AG04450 (cell line): ENCODE measurements around the gene VPS54. TPM values are rescaled to one million over a fixed set of nuclear protein-coding genes. Genes with fewer than 3 reads are reported as not detected.
"Not testable (repeated sequence)": the region's sequence is repeated elsewhere in the genome, so short reads cannot be mapped to it uniquely, and the experiment has no call there.

ENCODE experiments used
- CTCF ChIA-PET: fragments of 300-600, 350-600 bp; formaldehyde crosslinking; extraction: SDS; loops from one replicate; lab custom pipeline; 2022; ENCODE audit warnings: antibody characterized with exemption, inconsistent platforms; lab: Charles Lee
- POLR2A ChIA-PET: fragments of 350-600 bp; formaldehyde crosslinking; extraction: SDS; loops from one replicate; lab custom pipeline; 2021; ENCODE audit warnings: antibody characterized with exemption, inconsistent platforms; lab: Yijun Ruan, JAX
- DNase-seq: peaks from one replicate; pipeline ENCODE4 v3.0.0-alpha.2; 2011; ENCODE audit warnings: low read depth, low spot score
- H3K27ac ChIP-seq: one replicate; pipeline ENCODE4 v1.5.1; 2012; ENCODE audit warnings: low read depth, low read length, control low read depth
- H3K27me3 ChIP-seq: one replicate; pipeline ENCODE4 v1.6.0; 2012; ENCODE audit warnings: low read length; ENCODE audit not compliant: control insufficient read depth, insufficient read depth
- H3K4me3 ChIP-seq: 2 replicates; pipeline ENCODE4 v1.5.1; 2011; ENCODE audit warnings: mild to moderate bottlenecking, low read depth, low read length, control low read depth
- H3K9me3 ChIP-seq: 2 replicates; pipeline ENCODE4 v1.5.1; 2012; ENCODE audit warnings: low read length; ENCODE audit not compliant: control insufficient read depth, insufficient read depth
- polyA plus RNA-seq: library from polyadenylated mRNA; depleted of rRNA; stranded (reverse); fragments of >200 nt; gene quantifications from 2 replicates; pipeline ENCODE4 v1.2.3, GENCODE V29; 2011
- TF ChIP-seq, protein P1 (sequence below): IDR thresholded peaks from 2 replicates; pipeline ENCODE4 v1.5.1; 2011; ENCODE audit warnings: low read depth, low read length, control low read depth, inconsistent platforms

VPS54 gene
- polyA plus RNA-seq, 1 experiment, result 21.9 TPM

DNA sequence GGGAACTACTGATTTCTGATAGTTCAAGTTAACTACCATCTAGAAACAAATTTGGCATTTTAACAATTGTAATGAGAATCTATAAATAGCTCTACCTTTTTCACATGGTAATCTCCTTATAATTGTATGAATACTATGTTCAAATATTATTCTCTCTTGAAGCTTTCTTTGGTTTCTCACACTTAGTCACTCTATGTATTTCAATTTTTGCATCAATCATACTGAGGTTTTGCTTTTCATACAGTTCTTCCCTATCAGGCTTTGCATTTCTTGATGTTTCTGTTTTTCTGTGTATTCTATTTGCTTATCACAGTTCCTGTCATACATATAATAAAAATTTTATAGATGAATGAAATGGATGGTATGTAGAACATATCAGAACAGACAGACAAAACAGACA, 16.0 kb downstream of the VPS54 start:
- Histone ChIP-seq H3K27ac (no peak overlapping the region), H3K9me3 (no peaks in the 10 kb centered on the region), H3K27me3 (no peaks in the 10 kb centered on the region), H3K4me3 (no peak overlapping the region)
- DNase-seq, result no peak
- TF ChIP-seq, protein P1, sequence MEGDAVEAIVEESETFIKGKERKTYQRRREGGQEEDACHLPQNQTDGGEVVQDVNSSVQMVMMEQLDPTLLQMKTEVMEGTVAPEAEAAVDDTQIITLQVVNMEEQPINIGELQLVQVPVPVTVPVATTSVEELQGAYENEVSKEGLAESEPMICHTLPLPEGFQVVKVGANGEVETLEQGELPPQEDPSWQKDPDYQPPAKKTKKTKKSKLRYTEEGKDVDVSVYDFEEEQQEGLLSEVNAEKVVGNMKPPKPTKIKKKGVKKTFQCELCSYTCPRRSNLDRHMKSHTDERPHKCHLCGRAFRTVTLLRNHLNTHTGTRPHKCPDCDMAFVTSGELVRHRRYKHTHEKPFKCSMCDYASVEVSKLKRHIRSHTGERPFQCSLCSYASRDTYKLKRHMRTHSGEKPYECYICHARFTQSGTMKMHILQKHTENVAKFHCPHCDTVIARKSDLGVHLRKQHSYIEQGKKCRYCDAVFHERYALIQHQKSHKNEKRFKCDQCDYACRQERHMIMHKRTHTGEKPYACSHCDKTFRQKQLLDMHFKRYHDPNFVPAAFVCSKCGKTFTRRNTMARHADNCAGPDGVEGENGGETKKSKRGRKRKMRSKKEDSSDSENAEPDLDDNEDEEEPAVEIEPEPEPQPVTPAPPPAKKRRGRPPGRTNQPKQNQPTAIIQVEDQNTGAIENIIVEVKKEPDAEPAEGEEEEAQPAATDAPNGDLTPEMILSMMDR, result no peak
- CTCF ChIA-PET, result no interaction called here
- POLR2A ChIA-PET, result no interaction called here

DNA sequence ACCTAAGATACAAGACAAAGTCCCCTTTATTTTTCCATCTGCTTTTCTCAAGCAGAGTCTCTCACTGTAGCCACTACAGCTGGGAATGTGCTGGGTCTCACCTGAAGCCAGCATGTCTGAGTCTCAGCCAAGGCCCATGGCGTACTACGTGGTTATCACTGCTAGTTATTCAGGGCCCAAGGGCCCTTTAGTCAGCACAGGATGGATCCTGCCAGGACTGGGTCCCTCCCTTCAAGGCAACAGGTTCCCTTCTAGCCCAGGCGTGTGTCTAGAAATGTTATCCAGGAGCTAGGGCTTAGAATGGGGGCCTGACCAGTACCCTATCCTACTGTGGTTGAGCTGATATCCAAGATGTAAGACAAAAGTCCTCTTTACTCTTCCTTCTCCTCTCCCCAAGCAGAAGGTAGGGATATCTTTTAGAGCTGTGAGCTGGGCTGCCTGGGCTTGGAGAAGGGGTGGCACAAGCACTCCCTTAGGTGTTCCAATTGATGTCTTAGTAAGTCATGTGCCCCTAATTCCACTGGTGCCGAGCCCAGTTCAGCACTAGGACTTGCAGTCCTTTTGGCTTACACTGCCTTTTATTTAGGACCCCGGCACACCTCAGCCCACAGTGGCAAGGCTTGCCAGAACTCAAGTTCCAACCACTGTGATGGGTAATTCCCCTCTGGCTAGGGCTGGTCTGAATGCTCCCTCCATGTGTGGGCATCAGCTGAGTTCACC, 17.7 kb downstream of the VPS54 start:
- no peaks in the 10 kb centered on the region for H3K9me3 ChIP-seq
- H3K4me3 ChIP-seq, result no peak overlapping the region
- H3K27ac ChIP-seq, result no peak overlapping the region
- DNase-seq, result no peak
- TF ChIP-seq, protein P1, result no peak
- H3K27me3 ChIP-seq, result no peaks in the 10 kb centered on the region
- ChIA-PET POLR2A (no interaction called here), CTCF (no interaction called here)

DNA sequence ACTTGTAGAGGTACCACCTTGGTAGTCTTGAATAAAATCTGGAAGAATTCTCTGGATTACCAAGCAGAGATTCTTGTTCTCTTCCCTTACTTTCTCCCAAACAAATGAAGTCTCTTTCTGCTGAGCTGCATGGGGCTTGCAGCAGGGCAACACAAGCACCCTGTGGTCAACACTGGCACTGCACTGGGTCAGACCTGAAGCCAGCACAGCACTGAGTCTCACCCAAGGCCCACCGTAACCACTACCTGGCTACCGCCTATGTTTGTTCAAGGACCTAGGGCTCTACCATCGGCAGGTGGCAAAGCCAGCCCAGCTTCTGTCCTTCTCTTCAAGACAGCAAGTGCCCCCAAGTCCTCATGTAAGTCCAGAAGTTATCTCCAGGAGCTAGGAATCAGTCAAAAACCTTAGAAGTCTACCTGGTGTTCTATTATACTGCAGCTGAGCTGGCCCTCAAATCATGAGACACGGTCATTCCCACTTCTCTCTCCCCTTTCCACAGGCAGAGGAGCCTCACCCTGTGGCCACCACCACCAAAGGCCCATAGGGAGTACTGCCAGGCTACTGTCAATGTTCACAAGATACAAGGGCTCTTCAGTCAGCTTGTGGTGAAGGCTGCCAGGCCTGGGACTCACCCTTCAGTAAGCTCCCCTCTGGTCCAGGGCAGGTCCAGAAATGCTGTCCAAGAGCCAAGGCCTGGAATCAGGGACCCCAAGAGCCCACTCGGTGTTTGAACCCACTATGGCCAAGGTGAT, 18.4 kb downstream of the VPS54 start:
- ChIA-PET POLR2A (no interaction called here), CTCF (no interaction called here)
- Histone ChIP-seq H3K27me3 (no peaks in the 10 kb centered on the region), H3K27ac (no peak overlapping the region), H3K4me3 (no peak overlapping the region), H3K9me3 (no peaks in the 10 kb centered on the region)
- TF ChIP-seq, protein P1, result no peak
- no peak for DNase-seq

DNA sequence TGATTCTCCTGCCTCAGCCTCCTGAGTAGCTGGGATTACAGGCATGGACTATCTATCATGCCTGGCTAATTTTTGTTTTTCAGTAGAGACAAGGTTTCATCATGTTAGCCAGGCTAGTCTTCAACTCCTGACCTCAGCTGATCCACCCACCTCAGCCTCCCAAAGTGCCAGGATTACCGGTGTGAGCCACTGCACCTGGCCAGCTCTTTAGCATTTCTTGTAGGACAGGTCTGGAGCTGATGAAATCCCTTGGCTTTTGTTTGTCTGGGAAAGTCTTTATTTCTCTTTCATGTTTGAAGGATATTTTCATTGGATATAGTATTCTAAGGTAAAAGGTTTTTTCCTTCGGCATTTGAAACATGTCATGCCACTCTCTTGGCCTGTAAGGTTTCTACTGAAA, 20.2 kb downstream of the VPS54 start:
- no peak for DNase-seq
- Histone ChIP-seq H3K4me3 (no peak overlapping the region), H3K27ac (no peak overlapping the region), H3K9me3 (no peaks in the 10 kb centered on the region), H3K27me3 (no peaks in the 10 kb centered on the region)
- ChIA-PET CTCF (no interaction called here), POLR2A (no interaction called here)
- TF ChIP-seq, protein P1, result no peak

DNA sequence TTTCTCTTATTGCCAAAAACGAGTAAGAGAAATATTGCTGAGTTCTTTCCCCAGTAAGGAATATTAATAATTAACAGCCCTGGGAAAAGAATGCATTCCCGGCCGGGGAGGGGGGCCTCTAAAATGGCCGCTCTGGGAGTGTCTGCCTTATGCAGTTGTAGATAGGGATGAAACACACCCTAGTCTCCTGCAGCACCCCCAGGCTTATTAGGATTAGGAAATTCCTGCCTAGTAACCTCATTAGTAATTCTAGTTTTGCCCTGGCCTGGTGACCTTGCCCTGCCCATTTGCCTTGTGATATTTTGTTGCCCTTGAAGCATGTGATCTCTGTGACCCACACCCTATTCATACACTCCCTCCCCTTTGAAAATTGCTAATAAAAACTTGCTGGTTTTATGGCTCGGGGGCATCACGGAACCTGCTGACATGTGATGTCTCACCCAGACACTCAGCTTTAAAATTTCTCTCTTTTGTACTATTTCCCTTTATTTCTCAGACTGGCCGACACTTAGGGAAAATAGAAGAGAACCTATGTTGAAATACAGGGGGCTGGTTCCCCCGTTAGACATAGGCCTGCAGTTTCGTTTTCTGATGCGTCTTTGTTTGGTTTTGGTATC, 22.5 kb downstream of the VPS54 start:
- H3K27me3 ChIP-seq, H3K9me3 ChIP-seq, POLR2A ChIA-PET, DNase-seq, H3K4me3 ChIP-seq, H3K27ac ChIP-seq, CTCF ChIA-PET: not testable (repeated sequence)

DNA sequence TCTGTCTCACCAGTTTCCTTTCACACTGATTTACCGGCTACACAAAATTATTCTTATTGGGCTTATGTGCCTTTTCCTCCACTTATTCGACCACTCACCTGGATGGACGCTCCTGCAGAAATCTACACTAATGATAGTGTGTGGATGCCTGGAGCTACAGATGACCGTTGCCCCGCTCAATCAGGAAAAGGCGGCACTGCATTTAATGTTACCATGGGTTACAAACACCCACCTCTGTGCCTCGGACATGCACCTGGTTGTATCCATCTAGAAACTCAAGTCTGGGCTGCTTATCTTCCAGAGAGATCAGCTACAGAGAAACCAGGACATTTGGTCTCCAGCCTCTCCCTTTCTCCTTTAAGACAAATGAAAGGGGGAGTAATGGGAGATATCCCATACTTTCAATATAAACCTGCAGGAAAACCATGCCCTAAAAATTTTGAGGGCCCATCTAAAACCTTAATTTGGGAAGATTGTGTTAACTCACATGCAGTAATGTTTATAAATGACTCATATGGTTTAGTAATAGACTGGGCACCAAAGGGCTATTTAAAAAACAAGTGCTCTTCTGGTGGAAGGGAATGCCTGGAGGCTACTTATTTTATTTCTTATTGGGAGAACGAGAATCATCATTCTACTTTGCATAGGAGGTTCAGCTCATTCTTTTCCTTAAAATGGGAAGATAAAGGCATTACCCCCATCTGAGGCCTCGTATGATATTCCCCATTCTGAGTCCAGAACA, 24.7 kb downstream of the VPS54 start:
- CTCF ChIA-PET, POLR2A ChIA-PET, H3K27me3 ChIP-seq, H3K4me3 ChIP-seq, H3K27ac ChIP-seq, DNase-seq, H3K9me3 ChIP-seq: not testable (repeated sequence)
